ENCODE results near the gene PDGFRB. TPM values are rescaled to one million over a fixed set of nuclear protein-coding genes. Genes with fewer than 3 reads are reported as not detected.

PDGFRB gene
- total RNA-seq, 1 donor from 2014 or later, result 173 TPM

- H3K27me3 ChIP-seq, result no peaks in the 10 kb centered on the region
- peaks cover 71% of the 10 kb centered on the region for H3K4me1 ChIP-seq
- TF ChIP-seq CTCF (IDR thresholded peaks at IDR 0.05) (no peak), POLR2A (IDR thresholded peaks at IDR 0.05) (no peak), POLR2AphosphoS5 (IDR thresholded peaks at IDR 0.05; ENCODE audit: insufficient read depth in 1 of 2, low read depth in 1 of 2) (no peak)
- no peaks in the 10 kb centered on the region for H3K9me3 ChIP-seq
- peak overlapping the region; percentile 83 for H3K27ac ChIP-seq
- H3K4me3 ChIP-seq, result no peak overlapping the region
- no peaks in the 10 kb centered on the region for H3K36me3 ChIP-seq
- DNase-seq (ENCODE audit: extremely low spot score in 2 of 2), result no peak
- intact Hi-C loops (cut with DNase I), result loop anchor here (5.0 kb wide), 1 partner anchor 54 kb away; no protein-coding TSS in a partner anchor
Measured at GRCh38 chr5:150163035-150163434, 7.4 kb upstream of the PDGFRB start.

GRCh38 chr5:150162142-150162513 is 6.5 kb upstream of the PDGFRB start:
- Histone ChIP-seq H3K36me3 (no peaks in the 10 kb centered on the region), H3K27me3 (no peaks in the 10 kb centered on the region), H3K9me3 (no peaks in the 10 kb centered on the region), H3K4me1 (peaks cover 79% of the 10 kb centered on the region), H3K4me3 (no peak overlapping the region), H3K27ac (peak overlapping the region; percentile 83)
- no peak for TF ChIP-seq CTCF (IDR thresholded peaks at IDR 0.05)
- TF ChIP-seq POLR2A (IDR thresholded peaks at IDR 0.05), result no peak
- no peak for TF ChIP-seq POLR2AphosphoS5 (IDR thresholded peaks at IDR 0.05; ENCODE audit: insufficient read depth in 1 of 2, low read depth in 1 of 2)
- intact Hi-C loops (cut with DNase I), result loop anchor here (5.0 kb wide), 1 partner anchor 55 kb away; no protein-coding TSS in a partner anchor
- DNase-seq (ENCODE audit: extremely low spot score in 2 of 2), result no peak

- Histone ChIP-seq H3K4me1 (peaks cover 86% of the 10 kb centered on the region), H3K27ac (peak overlapping the region; percentile 83), H3K36me3 (no peaks in the 10 kb centered on the region), H3K4me3 (no peak overlapping the region), H3K27me3 (no peaks in the 10 kb centered on the region), H3K9me3 (no peaks in the 10 kb centered on the region)
- intact Hi-C loops (cut with DNase I), result loop anchor here (5.0 kb wide), 1 partner anchor 56 kb away; no protein-coding TSS in a partner anchor
- TF ChIP-seq CTCF (IDR thresholded peaks at IDR 0.05), result peak; percentile 67 to 97 (median 91)
- TF ChIP-seq POLR2A (IDR thresholded peaks at IDR 0.05), result no peak
- TF ChIP-seq POLR2AphosphoS5 (IDR thresholded peaks at IDR 0.05; ENCODE audit: insufficient read depth in 1 of 2, low read depth in 1 of 2), result no peak
- no peak for DNase-seq (ENCODE audit: extremely low spot score in 2 of 2)
Measured at GRCh38 chr5:150161242-150162141, 5.8 kb upstream of the PDGFRB start.

GRCh38 chr5:150160448-150161081 is 4.9 kb upstream of the PDGFRB start:
- no peak for TF ChIP-seq CTCF (IDR thresholded peaks at IDR 0.05)
- TF ChIP-seq POLR2A (IDR thresholded peaks at IDR 0.05), result no peak
- no peak for TF ChIP-seq POLR2AphosphoS5 (IDR thresholded peaks at IDR 0.05; ENCODE audit: insufficient read depth in 1 of 2, low read depth in 1 of 2)
- intact Hi-C loops (cut with DNase I), result loop anchor here (5.0 kb wide), 1 partner anchor 57 kb away; no protein-coding TSS in a partner anchor
- Histone ChIP-seq H3K27ac (peak overlapping the region; percentile 83), H3K4me3 (no peak overlapping the region), H3K27me3 (no peaks in the 10 kb centered on the region), H3K4me1 (peaks cover 89% of the 10 kb centered on the region), H3K36me3 (no peaks in the 10 kb centered on the region), H3K9me3 (no peaks in the 10 kb centered on the region)
- no peak for DNase-seq (ENCODE audit: extremely low spot score in 2 of 2)

All from vagina (tissue), 2 donors.